Stimulated activated CD4-positive, alpha-beta T cell treated with anti-CD3 and anti-CD28 coated beads, TNF-alpha, amount 100 ng/mL, for 48 hours (primary cell): Measurements from ENCODE around the gene CDC20B.
"Not testable (repeated sequence)": the region's sequence is repeated elsewhere in the genome, so short reads cannot be mapped to it uniquely, and the experiment has no call there.

ENCODE experiments used
- DNase-seq, 3 donors: peaks; one replicate each; pipeline ENCODE4 v3.0.0-alpha.2; 2020; ENCODE audit warnings: low read depth in 3 of 3

CDC20B gene

GRCh38 chr5:55160493-55161209 is 12.3 kb downstream of the CDC20B start:
- DNase-seq: no peak

DNA sequence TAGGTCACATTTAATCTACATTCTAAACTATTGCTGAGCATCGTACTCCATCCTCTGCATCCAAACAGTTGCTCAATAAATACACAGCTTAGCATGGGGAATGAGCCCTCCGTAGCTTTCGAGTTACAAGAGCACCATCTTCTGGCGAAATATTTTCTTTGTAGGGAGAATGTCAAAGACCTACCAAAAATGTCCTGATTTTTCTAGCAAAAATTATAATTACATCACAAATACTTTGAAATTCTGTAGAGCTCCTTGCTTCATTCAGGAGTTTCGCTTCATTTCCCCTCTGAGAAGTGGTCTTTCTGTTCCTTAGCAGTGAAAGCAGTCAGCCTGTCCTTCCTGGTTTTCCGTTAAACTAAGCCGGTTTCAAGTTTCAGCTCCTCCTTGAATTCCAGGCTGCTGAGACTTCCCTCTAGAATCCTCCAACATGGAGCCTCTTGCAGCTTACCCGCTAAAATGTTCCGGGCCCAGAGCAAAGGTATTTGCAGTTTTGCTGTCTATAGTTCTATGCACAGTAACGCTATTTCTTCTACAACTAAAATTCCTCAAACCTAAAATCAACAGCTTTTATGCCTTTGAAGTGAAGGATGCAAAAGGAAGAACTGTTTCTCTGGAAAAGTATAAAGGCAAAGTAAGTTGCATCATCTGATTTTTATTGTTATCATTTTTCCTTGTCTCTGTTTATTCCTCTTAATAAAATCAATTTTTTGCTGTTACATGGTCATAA is 13.0 kb downstream of the CDC20B start, which contains the start of gene GPX8:
Gene GPX8, plus strand, starts transcription at position 409 of the 730 bp plus-strand sequence. Its CDS starts 22 bp downstream, at position 431.
- no peak for DNase-seq

GRCh38 chr5:55154873-55155272 is 18.1 kb downstream of the CDC20B start:
- DNase-seq: no peak

DNA sequence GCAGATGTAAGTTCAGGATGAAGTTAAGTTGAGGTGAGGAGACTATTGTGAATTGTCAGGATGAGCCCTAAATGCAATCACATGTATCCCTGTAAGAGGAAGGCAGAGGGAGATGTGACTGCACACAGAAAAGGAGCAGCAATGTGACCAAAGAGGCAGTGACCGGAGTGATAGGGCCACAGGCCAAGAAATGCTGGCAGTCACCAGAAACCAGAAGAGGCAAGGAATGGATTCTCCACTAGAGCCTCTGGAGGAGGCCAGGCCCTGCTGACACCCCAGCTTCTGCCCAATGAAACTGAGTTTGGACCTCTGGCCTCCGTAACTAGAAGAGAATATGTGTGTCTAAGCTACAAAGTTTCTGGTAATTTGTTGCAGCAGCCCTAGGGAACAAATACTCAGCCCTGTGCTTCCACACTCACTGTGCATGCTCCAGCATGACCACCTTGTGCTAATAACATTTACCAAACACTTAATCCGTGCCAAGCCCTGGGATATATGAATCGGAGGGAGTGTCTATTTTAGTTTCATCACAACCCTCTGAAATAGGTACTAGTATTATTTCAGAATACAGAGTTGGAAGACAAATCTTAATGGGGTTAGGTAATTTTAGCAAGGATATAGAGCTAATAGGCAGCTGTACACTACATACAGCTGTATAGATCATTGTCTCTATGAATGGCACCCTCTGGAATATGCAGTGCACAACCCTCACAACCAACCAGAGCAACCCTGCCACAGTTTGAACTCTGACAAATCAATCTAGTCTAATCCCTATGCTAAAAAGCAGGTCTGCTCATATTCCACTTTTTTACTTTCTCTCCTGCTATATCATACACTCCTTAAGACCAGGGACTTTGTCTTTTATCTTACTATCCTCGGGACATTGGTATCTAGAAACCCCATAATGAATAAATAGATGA is 20.8 kb downstream of the CDC20B start:
- no peak for DNase-seq

GRCh38 chr5:55149308-55149795 is 23.6 kb downstream of the CDC20B start:
- DNase-seq: no peak

DNA sequence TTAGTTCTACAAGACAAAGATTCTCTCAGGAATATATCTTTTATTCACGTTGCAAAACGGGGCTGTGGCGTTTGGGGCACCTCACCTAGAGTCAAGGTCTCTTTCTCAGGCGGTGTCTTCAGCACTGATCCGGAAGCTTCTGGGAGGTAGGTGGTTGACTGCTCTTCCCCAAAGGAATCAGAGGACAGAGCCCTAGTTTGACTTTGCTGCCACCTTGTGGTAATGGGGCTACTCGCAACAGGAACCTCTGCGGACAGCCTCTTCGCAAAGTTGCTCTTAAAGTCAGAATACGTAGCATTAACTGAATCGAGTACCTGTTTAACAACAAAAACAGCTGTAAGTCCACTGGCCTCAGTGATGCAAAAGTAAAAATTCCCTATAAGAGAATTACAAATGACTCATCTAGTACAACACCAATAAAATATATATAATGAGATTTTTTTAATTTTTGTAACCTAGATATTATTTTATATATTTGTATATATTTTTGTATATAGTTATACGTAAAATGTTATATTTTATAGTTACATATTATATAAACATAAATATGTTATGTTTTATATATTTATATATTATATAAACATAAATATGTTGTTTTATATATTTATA is 26.3 kb downstream of the CDC20B start:
- peak; percentile 60 to 70 (median 68) for DNase-seq

- DNase-seq: no peak
Observed at GRCh38 chr5:55146080-55146479, 26.9 kb downstream of the CDC20B start.

DNA sequence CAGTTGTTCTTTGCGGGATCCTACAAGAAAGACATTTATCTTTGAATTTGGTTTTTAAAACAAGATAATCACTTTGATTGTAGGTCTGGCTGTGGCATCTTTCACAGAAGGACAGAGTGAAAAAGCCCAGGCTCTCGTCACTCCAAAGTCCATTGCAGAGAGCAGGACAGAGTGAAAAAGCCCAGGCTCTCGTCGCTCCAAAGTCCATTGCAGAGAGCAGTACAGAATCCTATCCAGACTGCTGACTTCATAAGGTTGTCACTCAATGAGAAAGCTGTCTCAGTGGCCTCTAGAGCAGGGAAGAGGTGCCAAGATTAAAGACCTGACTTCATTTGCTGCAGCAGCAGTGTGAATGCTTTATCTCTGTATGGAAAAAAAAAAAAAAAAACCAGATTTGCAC is 29.4 kb downstream of the CDC20B start:
- no peak for DNase-seq

- no peak for DNase-seq
Observed at GRCh38 chr5:55141945-55142690, 30.9 kb downstream of the CDC20B start.

DNA sequence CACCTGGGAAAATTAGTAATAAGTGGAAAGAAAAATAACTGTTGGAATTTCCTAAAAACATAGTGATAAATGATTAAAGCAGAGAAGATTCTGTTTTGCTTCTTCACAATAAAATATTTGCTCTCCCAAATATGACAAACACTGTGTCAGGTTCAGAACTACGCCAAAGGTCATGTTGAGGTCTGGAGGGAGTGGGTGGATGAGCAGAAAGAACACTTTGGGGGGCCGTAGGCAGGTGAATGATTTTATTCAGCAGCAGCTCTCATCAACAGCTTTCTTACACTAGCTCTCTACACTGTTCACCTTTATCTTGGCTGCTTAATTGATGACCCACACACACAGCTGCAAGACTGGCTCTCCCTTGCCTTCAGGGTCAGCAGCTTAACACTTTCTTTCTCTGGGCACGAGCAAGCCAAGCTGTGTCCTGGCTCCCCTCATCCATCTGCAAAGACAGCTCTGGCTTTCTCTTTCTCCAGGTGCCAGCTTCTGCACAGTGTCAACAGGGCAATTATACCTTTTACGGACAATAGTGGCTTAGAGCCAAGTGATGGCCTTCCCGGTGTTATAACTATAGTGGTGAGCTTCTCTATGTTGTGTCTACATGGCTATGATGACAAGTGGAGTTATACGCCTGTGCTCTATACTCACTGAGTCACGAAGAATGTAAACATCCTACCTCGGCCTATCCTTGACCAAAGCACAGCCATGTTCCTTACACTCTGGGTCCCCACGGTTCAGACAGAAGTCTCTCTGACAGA is 31.9 kb downstream of the CDC20B start:
- no peak for DNase-seq

- no peak for DNase-seq
Observed at GRCh38 chr5:55136521-55136920, 36.5 kb downstream of the CDC20B start.

- no peak for DNase-seq
Observed at GRCh38 chr5:55134053-55134722, 38.8 kb downstream of the CDC20B start.

GRCh38 chr5:55123365-55123764 is 49.6 kb downstream of the CDC20B start:
- no peak for DNase-seq

DNA sequence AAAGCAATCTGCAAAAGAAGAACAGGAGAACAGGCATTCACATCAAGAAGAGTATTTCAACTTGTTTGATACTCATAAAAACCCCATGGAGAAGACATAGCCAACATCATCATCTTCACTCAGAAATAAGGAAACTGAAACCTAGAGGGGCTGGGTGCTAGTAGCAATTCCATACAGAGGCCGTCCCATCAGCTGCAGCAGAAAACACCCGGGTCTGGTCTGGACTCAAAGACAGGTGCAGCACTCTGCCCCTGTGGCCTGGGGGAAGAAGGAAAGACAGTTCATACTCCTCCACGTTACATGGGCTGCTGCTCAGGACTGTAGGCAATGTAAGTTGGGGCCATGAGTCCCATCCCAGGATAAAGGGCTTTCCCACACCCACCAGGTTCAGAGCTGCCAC is 58.9 kb downstream of the CDC20B start:
- no peak for DNase-seq

GRCh38 chr5:55113327-55113726 is 59.6 kb downstream of the CDC20B start:
- DNase-seq: no peak

DNA sequence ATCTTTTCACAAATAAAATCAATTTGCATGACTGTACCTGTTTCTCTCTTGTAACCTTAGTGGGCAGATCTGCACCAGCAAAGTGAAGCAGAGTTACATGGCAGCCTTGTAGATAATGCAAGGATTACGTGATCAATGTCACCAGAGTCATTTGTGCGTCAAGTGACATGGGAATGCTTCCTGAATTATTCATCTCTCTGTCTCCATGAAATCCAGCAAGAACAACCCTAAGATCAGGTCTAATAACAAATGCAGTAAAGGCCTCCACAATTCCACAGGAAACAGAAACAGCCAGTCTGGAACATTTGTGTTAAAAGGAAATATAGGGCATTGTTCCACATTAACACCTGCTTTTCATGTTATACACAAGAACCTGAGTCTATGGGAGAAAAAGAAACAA is 62.8 kb downstream of the CDC20B start:
- no peak for DNase-seq

DNA sequence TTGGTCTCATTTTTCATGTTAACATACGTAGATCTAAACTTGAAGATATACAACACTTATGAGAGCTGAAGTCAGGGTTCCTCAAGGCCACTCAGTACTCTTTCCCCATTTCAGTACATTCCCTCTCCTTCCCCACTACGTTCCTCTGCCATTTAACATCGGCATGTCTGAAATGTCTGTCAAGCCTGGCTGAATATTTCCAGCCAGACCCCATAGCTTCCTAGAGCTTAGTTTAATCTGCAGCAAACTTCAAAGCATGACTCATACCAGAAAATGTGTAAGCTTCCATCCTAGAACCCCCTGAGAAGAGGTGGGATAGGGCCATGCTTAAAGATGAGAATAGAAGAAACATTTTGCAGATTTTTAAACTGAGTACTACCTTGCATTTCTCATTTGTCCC is 64.3 kb downstream of the CDC20B start:
- no peak for DNase-seq

DNA sequence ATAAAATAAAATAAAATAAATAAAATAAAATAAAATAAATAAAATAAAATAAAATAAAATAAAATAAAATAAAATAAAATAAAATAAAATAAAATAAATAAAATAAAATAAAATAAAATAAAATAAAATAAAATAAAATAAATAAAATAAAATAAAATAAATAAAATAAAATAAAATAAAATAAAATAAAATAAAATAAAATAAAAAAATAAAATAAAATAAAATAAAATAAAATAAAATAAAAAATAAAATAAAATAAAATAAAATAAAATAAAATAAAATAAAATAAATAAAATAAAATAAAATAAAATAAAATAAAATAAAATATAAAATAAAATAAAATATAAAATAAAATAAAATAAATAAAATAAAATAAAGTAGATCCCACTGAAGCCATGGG is 67.0 kb downstream of the CDC20B start:
- not testable (repeated sequence) for DNase-seq

DNA sequence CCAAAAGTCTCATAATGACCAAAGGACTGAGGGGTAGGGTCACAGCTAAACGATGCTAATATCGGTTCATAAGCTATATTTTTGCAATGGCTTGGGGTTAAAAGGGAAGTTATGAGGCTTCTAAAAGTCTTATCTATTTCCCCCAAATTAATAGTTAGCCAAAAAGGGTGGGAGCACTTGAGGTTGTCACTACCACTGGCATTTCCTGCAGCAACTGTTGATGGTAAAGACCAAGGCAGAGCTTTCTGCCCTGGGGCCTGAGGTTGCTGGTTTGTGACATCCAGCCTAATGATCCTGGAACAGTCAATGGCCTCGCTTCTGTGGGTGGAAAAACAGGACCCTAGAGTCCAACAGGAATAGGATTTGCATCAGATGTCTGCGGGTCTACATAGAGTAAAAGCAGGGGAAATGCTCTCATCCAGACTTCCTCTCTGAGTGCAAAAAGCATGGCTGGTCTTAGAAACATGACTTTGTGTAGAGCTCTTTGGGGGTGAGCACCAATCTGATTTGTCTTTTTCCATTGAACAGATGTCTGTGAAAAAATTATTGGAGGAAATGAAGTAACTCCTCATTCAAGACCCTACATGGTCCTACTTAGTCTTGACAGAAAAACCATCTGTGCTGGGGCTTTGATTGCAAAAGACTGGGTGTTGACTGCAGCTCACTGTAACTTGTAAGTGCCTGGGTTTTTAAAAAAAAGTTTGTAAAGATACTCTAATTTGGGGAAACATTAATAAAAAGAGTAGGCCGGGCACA is 67.9 kb downstream of the CDC20B start:
- DNase-seq: no peak
